Left lobe of liver (tissue), 2 donors: Measurements from ENCODE around the gene VSTM5. TPM values are rescaled to one million over a fixed set of nuclear protein-coding genes. Genes with fewer than 3 reads are reported as not detected.
"Not testable (repeated sequence)": the region's sequence is repeated elsewhere in the genome, so short reads cannot be mapped to it uniquely, and the experiment has no call there.

ENCODE experiments used
- ATAC-seq: fragments of 200-7000 bp; cut with Tn5 transposase; one replicate; pipeline ENCODE4 v1.9.1; 2020; ENCODE audit warnings: mild to moderate bottlenecking, moderate library complexity
- DNase-seq: peaks from one replicate; pipeline ENCODE4 v3.0.0-alpha.2; 2020; ENCODE audit warnings: low spot score
- total RNA-seq: library from RNA; stranded (reverse); gene quantifications from one replicate; pipeline ENCODE4 v1.2.1, GENCODE V29; 2021
- donor health status: DM: no; HTN: no; CAD: no; lungs with moderate emphysema.
- donor health status: DM: no; HTN: yes; CAD: no.

Gene VSTM5
- total RNA-seq: not detected

GRCh38 chr11:93850594-93851018 lies at the start of gene VSTM5:
Gene VSTM5, minus strand, starts transcription at chr11:93850618. Its CDS starts 116 bp downstream, at chr11:93850502.
- DNase-seq: no peak
- ATAC-seq: no peak

- ATAC-seq (peak; percentile 77), DNase-seq (no peak)
These were observed 44.9 kb upstream of the VSTM5 start for GRCh38 chr11:93895106-93895862.

- ATAC-seq (no peak), DNase-seq (no peak)
These were observed 40.1 kb upstream of the VSTM5 start for GRCh38 chr11:93890391-93891051.

GRCh38 chr11:93887111-93887510 lies 36.7 kb upstream of the VSTM5 start:
- ATAC-seq (no peak), DNase-seq (no peak)

- not testable (repeated sequence) for DNase-seq, ATAC-seq
These were observed 28.7 kb upstream of the VSTM5 start for GRCh38 chr11:93879114-93879513.

- DNase-seq (no peak), ATAC-seq (no peak)
These were observed 25.2 kb upstream of the VSTM5 start for GRCh38 chr11:93875637-93876036.

- ATAC-seq: no peak
These were observed 21.1 kb upstream of the VSTM5 start for GRCh38 chr11:93871526-93871925.

GRCh38 chr11:93870616-93871015 lies 20.2 kb upstream of the VSTM5 start:
- DNase-seq (no peak), ATAC-seq (no peak)

More at GRCh38 chr11:93871526-93871925, 21.1 kb upstream of the VSTM5 start:
- no peak for DNase-seq

- ATAC-seq (no peak), DNase-seq (no peak)
These were observed 19.4 kb upstream of the VSTM5 start for GRCh38 chr11:93869830-93870229.

GRCh38 chr11:93868404-93868803 lies 18.0 kb upstream of the VSTM5 start:
- DNase-seq: not testable (repeated sequence)

GRCh38 chr11:93861808-93862207 lies 11.4 kb upstream of the VSTM5 start:
- no peak for ATAC-seq
- DNase-seq: no peak

More at GRCh38 chr11:93868404-93868803, 18.0 kb upstream of the VSTM5 start:
- ATAC-seq: not testable (repeated sequence)

- no peak for DNase-seq
- no peak for ATAC-seq
These were observed 7.8 kb upstream of the VSTM5 start for GRCh38 chr11:93858121-93858775.

GRCh38 chr11:93857413-93858120 lies 7.1 kb upstream of the VSTM5 start:
- DNase-seq (no peak), ATAC-seq (peak; percentile 69)

- ATAC-seq: no peak
These were observed 1.8 kb upstream of the VSTM5 start for GRCh38 chr11:93852242-93852641.

GRCh38 chr11:93849751-93850593 lies 446 bp downstream of the VSTM5 start:
- DNase-seq: no peak
- ATAC-seq: peak; percentile 84

More at GRCh38 chr11:93852242-93852641, 1.8 kb upstream of the VSTM5 start:
- DNase-seq: no peak

GRCh38 chr11:93849201-93849600 lies 1.2 kb downstream of the VSTM5 start:
- no peak for DNase-seq
- no peak for ATAC-seq

- ATAC-seq (no peak), DNase-seq (no peak)
These were observed 4.0 kb downstream of the VSTM5 start for GRCh38 chr11:93846411-93846810.

- DNase-seq (no peak), ATAC-seq (no peak)
These were observed 5.0 kb downstream of the VSTM5 start for GRCh38 chr11:93845181-93846092.

- DNase-seq (no peak), ATAC-seq (no peak)
These were observed 5.8 kb downstream of the VSTM5 start for GRCh38 chr11:93844568-93844967.
